MM.1S (cell line): ENCODE data around the gene AADAC.

Experiments used
- CTCF ChIP-seq: fragments of 300-600 bp; sonication (generic); IDR thresholded peaks from 2 replicates; pipeline ENCODE4 v1.5.1; 2016; ENCODE audit warnings: antibody characterized with exemption, low read length, mixed read lengths
- EZH2 ChIP-seq: fragments of 300-600 bp; sonication (generic); optimal IDR thresholded peaks from 2 replicates; pipeline ENCODE3; 2017; ENCODE audit warnings: low read depth, mild to moderate bottlenecking, antibody characterized with exemption, low read length, mixed read lengths

GRCh38 chr3:151871639-151872468, 57.9 kb downstream of the AADAC start:
- TF ChIP-seq EZH2 (no peak), CTCF (no peak)
